ENCODE data around the gene CIZ1. TPM values are rescaled to one million over a fixed set of nuclear protein-coding genes. Genes with fewer than 3 reads are reported as not detected.

CIZ1 gene
- total RNA-seq, 1 donor from 2014 or later = 33.4 TPM

- H3K27me3 ChIP-seq = no peaks in the 10 kb centered on the region
- no peak overlapping the region for H3K9ac ChIP-seq
- no peak overlapping the region for H2AFZ ChIP-seq (replicated peaks)
- peak overlapping the region; percentile 89 for H3K4me3 Mint-ChIP-seq
- no peak overlapping the region for H3K27ac Mint-ChIP-seq
- H3K4me1 Mint-ChIP-seq = peaks cover 39% of the 10 kb centered on the region
- H3K36me3 ChIP-seq = no peaks in the 10 kb centered on the region
- H3K9me3 ChIP-seq (ENCODE audit: low read depth) = no peaks in the 10 kb centered on the region
- no peak for DNase-seq (ENCODE audit: low spot score)
- H3K4me3 ChIP-seq = no peak overlapping the region
- H3F3A ChIP-seq (ENCODE audit: low read depth) = peaks cover 19% of the 10 kb centered on the region
- peaks cover 12% of the 10 kb centered on the region for H3K27me3 Mint-ChIP-seq (ENCODE audit: insufficient read depth, low read depth)
- peaks cover 8% of the 10 kb centered on the region for H3K4me1 ChIP-seq
- peaks cover 13% of the 10 kb centered on the region for H3K79me2 ChIP-seq (ENCODE audit: low read depth)
- H3K4me2 ChIP-seq = no peak overlapping the region
- H3K9me3 Mint-ChIP-seq = no peaks in the 10 kb centered on the region
- H3K36me3 Mint-ChIP-seq = no peaks in the 10 kb centered on the region
- no peak for TF ChIP-seq CTCF (IDR thresholded peaks at IDR 0.05)
- no peak for TF ChIP-seq EZH2 (IDR thresholded peaks at IDR 0.05)
- no peak for TF ChIP-seq EZH2phosphoT487 (IDR thresholded peaks at IDR 0.05)
- H3K27ac ChIP-seq = no peak overlapping the region
- H4K20me1 ChIP-seq (ENCODE audit: low read depth) = peaks cover 29% of the 10 kb centered on the region
These were observed 14.0 kb upstream of the CIZ1 start for GRCh38 chr9:128205296-128205944.

GRCh38 chr9:128204858-128205257 is 13.5 kb upstream of the CIZ1 start:
- Histone ChIP-seq H3F3A (ENCODE audit: low read depth) (peaks cover 19% of the 10 kb centered on the region), H3K27ac (no peak overlapping the region), H3K4me3 (peak overlapping the region; percentile 94), H3K79me2 (ENCODE audit: low read depth) (peaks cover 13% of the 10 kb centered on the region), H3K4me1 (peaks cover 8% of the 10 kb centered on the region), H3K9me3 (ENCODE audit: low read depth) (no peaks in the 10 kb centered on the region), H3K27me3 (no peaks in the 10 kb centered on the region), H3K9ac (peak overlapping the region; percentile 11), H4K20me1 (ENCODE audit: low read depth) (peaks cover 27% of the 10 kb centered on the region), H3K4me2 (peak overlapping the region; percentile 81), H2AFZ (replicated peaks) (no peak overlapping the region), H3K36me3 (no peaks in the 10 kb centered on the region)
- H3K27me3 Mint-ChIP-seq (ENCODE audit: insufficient read depth, low read depth) = peaks cover 15% of the 10 kb centered on the region
- peaks cover 39% of the 10 kb centered on the region for H3K4me1 Mint-ChIP-seq
- TF ChIP-seq EZH2phosphoT487 (IDR thresholded peaks at IDR 0.05) = no peak
- TF ChIP-seq EZH2 (IDR thresholded peaks at IDR 0.05) = no peak
- TF ChIP-seq CTCF (IDR thresholded peaks at IDR 0.05) = no peak
- no peaks in the 10 kb centered on the region for H3K36me3 Mint-ChIP-seq
- H3K27ac Mint-ChIP-seq = no peak overlapping the region
- no peaks in the 10 kb centered on the region for H3K9me3 Mint-ChIP-seq
- DNase-seq (ENCODE audit: low spot score) = no peak
- peak overlapping the region; percentile 89 for H3K4me3 Mint-ChIP-seq

GRCh38 chr9:128203707-128204551 is 12.6 kb upstream of the CIZ1 start:
- peaks cover 18% of the 10 kb centered on the region for H4K20me1 ChIP-seq (ENCODE audit: low read depth)
- H3K36me3 Mint-ChIP-seq = no peaks in the 10 kb centered on the region
- H3K9me3 ChIP-seq (ENCODE audit: low read depth) = no peaks in the 10 kb centered on the region
- peaks cover 15% of the 10 kb centered on the region for H3K27me3 Mint-ChIP-seq (ENCODE audit: insufficient read depth, low read depth)
- H3K4me3 ChIP-seq = peak overlapping the region; percentile 94
- H3K9ac ChIP-seq = no peak overlapping the region
- peak overlapping the region; percentile 81 for H3K4me2 ChIP-seq
- peak overlapping the region; percentile 74 for H2AFZ ChIP-seq (replicated peaks)
- H3K27me3 ChIP-seq = no peaks in the 10 kb centered on the region
- no peak overlapping the region for H3K27ac ChIP-seq
- no peaks in the 10 kb centered on the region for H3K9me3 Mint-ChIP-seq
- no peaks in the 10 kb centered on the region for H3K36me3 ChIP-seq
- peaks cover 8% of the 10 kb centered on the region for H3K4me1 ChIP-seq
- H3F3A ChIP-seq (ENCODE audit: low read depth) = peaks cover 19% of the 10 kb centered on the region
- peak overlapping the region; percentile 90 for H3K27ac Mint-ChIP-seq
- TF ChIP-seq EZH2phosphoT487 (IDR thresholded peaks at IDR 0.05) = no peak
- peak; percentile 20 for TF ChIP-seq CTCF (IDR thresholded peaks at IDR 0.05)
- peak overlapping the region; percentile 89 for H3K4me3 Mint-ChIP-seq
- peaks cover 39% of the 10 kb centered on the region for H3K4me1 Mint-ChIP-seq
- H3K79me2 ChIP-seq (ENCODE audit: low read depth) = peaks cover 13% of the 10 kb centered on the region
- peak; percentile 80 for DNase-seq (ENCODE audit: low spot score)

All from neural progenitor cell (in vitro differentiated cells).